NOMO-1 (cell line): Measurements from ENCODE around the gene BRICD5.

Source experiments
- DNase-seq, 2 experiments: peaks; one replicate each; lab custom pipeline; 2025; ENCODE audit not compliant: unreplicated experiment in 2 of 2; lab: John Stamatoyannopoulos, UW

The BRICD5 gene

GRCh38 chr16:2237493-2238149 is 27.0 kb upstream of the BRICD5 start:
- no peak for DNase-seq

DNA sequence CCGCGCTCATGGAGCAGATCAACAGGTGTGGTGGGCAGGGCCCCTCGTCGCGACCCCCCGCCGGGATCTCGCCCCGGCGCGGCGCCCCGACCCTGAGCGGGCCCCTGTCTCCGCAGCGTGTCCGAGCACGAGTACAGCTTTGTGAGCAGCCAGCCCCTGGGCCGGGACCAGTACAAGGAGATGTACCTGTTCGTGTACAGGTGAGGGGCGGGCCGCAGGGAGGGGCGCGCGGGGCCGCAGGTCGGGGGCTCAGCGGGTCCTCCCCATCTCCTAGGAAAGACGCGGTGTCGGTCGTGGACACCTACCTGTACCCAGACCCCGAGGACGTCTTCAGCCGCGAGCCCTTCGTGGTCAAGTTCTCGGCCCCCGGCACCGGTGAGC is 26.4 kb upstream of the BRICD5 start:
- DNase-seq = no peak

DNA sequence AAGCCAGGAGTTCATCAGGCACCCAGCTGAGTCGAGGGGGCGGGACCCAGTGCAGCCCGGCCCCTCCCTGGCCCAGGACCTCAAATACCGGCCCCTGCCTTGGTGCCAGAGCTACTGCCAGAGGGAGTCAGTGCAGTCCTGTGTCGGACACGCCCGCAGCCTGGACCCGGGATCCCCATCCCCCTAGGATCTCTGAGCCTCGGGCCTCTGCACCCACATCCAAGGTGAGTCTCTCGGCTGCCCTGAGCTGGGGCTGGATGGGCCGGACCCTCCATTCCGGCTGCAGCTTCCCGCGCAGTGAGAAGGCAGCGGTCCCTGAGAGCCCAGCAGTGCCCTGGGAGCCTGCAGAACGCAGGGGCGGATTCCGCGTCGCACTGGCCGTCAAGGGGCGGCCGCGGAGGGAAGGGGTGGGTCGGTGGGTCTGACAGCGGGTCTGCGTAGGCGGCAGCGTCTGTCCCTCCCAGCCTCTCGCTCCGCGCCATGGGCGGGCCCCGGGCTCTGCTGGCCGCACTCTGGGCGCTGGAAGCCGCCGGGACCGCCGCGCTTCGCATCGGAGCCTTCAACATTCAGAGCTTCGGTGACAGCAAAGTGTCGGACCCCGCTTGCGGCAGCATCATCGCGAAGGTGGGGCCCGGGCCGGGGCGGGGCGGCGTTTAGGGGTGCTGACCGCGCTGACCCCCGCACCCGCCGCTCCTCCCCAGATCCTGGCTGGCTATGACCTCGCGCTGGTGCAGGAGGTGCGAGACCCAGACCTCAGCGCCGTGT is 25.9 kb upstream of the BRICD5 start, which contains the start of gene DNASE1L2:
Gene DNASE1L2, plus strand, starts transcription at position 108 of the 765 bp plus-strand sequence. Its CDS starts 373 bp downstream, at position 481.
- no peak for DNase-seq

GRCh38 chr16:2235695-2236336 is 25.2 kb upstream of the BRICD5 start:
- no peak for DNase-seq

GRCh38 chr16:2235234-2235651 is 24.6 kb upstream of the BRICD5 start:
- no peak for DNase-seq

- no peak for DNase-seq
Observed at GRCh38 chr16:2234813-2235170, 24.1 kb upstream of the BRICD5 start.

- DNase-seq = no peak
Observed at GRCh38 chr16:2233872-2234812, 23.5 kb upstream of the BRICD5 start.

- DNase-seq = no peak
Observed at GRCh38 chr16:2233046-2233775, 22.5 kb upstream of the BRICD5 start.

- no peak for DNase-seq
Observed at GRCh38 chr16:2232094-2232990, 21.7 kb upstream of the BRICD5 start.

- DNase-seq = no peak
Observed at GRCh38 chr16:2231016-2231931, 20.6 kb upstream of the BRICD5 start.

DNA sequence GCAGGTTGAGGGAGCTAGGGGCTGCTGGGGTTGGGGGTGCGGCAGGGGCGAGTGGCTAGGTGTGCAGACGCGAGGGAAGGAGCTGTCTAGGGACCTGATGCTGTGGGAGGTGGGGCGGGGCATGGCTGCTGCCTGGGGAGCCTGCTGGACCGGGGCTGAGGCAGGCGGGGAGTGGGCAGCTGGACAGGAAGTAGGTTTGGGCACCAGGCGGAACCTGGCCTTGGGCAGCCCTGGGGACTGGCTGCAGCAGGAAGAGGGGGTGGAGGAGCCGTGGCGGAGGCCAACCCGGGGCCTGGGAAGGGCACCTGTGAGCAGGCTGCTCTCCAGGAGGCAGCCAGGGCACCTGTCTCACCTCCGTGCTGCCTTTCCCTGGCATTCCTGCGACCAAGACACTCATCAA is 19.7 kb upstream of the BRICD5 start:
- DNase-seq = no peak

GRCh38 chr16:2229632-2230250 is 19.1 kb upstream of the BRICD5 start:
- no peak for DNase-seq

DNA sequence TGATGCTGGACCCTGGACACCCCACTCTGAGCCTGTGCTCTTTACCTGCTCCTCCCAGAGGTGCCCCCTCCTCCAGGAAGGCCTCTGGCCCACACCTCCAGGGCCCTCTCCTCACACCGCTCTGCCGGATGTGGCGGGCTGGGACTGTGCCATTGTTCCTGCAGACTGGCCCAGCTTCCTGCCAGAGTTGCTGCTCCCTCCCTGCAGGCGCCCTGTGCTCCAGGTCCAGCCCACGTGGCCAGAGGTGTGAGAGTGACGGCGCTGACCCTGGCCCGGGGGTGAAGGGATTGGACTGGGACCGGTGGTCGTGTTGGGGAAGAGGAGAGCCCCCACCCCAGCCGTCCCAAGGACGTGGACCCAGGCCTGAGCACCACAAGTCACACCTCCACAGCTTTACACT is 18.4 kb upstream of the BRICD5 start:
- no peak for DNase-seq

DNA sequence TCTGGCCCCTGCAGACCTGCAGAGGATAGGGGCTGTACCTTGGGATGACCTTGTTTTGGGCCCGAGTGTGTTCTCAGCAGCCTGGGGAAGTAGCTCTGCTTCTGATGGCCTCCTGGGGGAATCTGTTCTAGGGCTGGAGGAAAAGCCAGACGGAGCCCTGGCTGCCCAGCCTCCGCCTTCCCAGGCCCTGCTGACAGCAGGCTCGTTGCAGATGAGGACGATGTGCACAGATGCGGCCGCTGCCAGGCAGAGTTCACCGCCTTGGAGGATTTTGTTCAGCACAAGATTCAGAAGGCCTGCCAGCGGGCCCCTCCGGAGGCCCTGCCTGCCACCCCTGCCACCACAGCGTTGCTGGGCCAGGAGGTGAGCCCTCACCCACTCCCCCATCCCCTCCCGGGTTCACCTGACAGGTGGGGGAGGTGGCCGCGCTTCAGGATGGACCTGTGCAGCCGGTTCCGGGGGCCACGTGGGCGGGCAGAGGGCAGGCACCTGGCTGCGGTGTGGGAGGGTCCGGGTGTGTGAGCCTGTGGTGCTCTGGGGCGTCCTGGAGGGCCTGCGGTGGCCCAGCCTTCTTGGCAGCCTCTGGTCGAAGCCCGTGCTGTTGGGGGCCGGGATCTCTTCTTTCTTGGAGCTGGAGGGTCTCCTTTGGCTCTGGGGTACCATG is 17.6 kb upstream of the BRICD5 start:
- no peak for DNase-seq

- DNase-seq = no peak
Observed at GRCh38 chr16:2226918-2227317, 16.3 kb upstream of the BRICD5 start.

- DNase-seq = no peak
Observed at GRCh38 chr16:2226245-2226793, 15.7 kb upstream of the BRICD5 start.

GRCh38 chr16:2223942-2224486 is 13.4 kb upstream of the BRICD5 start:
- peak; percentile 27 to 64 for DNase-seq
